ENCODE data around the gene C4A.

GRCh38 chr6:31969712-31970603 is 11.9 kb upstream of the C4A start:
- TF ChIP-seq CTCF (conservative IDR thresholded peaks at IDR 0.05; ENCODE audit: low read depth, low read length) (no peak), EZH2phosphoT487 (IDR thresholded peaks at IDR 0.05; ENCODE audit: borderline replicate concordance, low read length) (no peak)
